ENCODE measurements around the gene ESYT2. TPM values are rescaled to one million over a fixed set of nuclear protein-coding genes. Genes with fewer than 3 reads are reported as not detected.

ESYT2 gene
- polyA plus RNA-seq, 1 donor (not counting 4 experiments of a cell fraction or from before 2014, with no cell fraction given), result 45.9 TPM

DNA sequence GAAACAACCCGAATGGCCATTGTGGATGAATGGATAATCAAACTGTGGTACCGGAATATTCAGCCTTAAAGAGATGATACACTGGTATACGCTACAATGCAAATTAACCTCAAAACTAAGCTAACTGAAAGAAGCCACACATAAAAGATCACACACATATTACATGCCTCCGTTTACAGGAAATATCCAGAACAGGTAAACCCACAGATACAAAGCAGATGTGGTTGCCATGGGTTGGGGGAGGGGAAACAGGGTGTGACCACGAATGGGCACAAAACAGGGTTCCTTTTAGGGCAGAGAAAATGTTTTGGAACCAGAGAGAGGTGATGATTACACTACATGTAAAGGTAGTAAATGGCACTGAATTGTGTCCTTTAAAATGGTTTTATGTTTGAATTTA is 16.6 kb downstream of the ESYT2 start:
- dilution Hi-C loops (cut with MboI; ENCODE audit: extremely low pct_ligation_motif_present, low sequenced_read_pairs), result no loop called here
- no peaks in the 10 kb centered on the region for H3K27me3 ChIP-seq (ENCODE audit: control insufficient read depth, extremely low read depth, insufficient read depth, low read length)
- TF ChIP-seq, protein P1, sequence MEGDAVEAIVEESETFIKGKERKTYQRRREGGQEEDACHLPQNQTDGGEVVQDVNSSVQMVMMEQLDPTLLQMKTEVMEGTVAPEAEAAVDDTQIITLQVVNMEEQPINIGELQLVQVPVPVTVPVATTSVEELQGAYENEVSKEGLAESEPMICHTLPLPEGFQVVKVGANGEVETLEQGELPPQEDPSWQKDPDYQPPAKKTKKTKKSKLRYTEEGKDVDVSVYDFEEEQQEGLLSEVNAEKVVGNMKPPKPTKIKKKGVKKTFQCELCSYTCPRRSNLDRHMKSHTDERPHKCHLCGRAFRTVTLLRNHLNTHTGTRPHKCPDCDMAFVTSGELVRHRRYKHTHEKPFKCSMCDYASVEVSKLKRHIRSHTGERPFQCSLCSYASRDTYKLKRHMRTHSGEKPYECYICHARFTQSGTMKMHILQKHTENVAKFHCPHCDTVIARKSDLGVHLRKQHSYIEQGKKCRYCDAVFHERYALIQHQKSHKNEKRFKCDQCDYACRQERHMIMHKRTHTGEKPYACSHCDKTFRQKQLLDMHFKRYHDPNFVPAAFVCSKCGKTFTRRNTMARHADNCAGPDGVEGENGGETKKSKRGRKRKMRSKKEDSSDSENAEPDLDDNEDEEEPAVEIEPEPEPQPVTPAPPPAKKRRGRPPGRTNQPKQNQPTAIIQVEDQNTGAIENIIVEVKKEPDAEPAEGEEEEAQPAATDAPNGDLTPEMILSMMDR (optimal IDR thresholded peaks at IDR 0.05 in 1 of 3, IDR thresholded peaks at IDR 0.05 in 1 of 3, conservative IDR thresholded peaks at IDR 0.05 in 1 of 3; ENCODE audit: extremely low read depth in 1 of 3, insufficient read depth in 2 of 3, low read length in 3 of 3), result no peak
- TF ChIP-seq EZH2 (IDR thresholded peaks at IDR 0.05; ENCODE audit: low read length), result no peak
- H3K36me3 ChIP-seq (ENCODE audit: control insufficient read depth in 2 of 2, extremely low read depth in 1 of 2, insufficient read depth in 2 of 2, low read length in 2 of 2), result peaks cover 4 to 7% of the 10 kb centered on the region in 2 experiments
- peaks cover 3% of the 10 kb centered on the region for H3K9me1 ChIP-seq (ENCODE audit: control insufficient read depth, extremely low read depth, insufficient read depth, low read length)
- no peak overlapping the region for H3K9ac ChIP-seq (ENCODE audit: control insufficient read depth, extremely low read depth, insufficient read depth, low read length)
- H3K9me3 ChIP-seq (ENCODE audit: control insufficient read depth, low read depth, low read length), result no peaks in the 10 kb centered on the region
- H3K4me1 ChIP-seq (ENCODE audit: control insufficient read depth, extremely low read depth, insufficient read depth, low read length), result peaks cover 51% of the 10 kb centered on the region
- FAIRE-seq, result no peak
- no peak overlapping the region for H3K4me3 ChIP-seq (ENCODE audit: control insufficient read depth in 2 of 3, extremely low read depth in 1 of 3, insufficient read depth in 2 of 3, low read depth in 1 of 3, low read length in 3 of 3)
- H3K27ac ChIP-seq (ENCODE audit: control insufficient read depth, insufficient read depth, low read length), result no peak overlapping the region
- DNase-seq (ENCODE audit: low read depth, low spot score), result no peak
- no peaks in the 10 kb centered on the region for H4K20me1 ChIP-seq (ENCODE audit: control insufficient read depth, extremely low read depth, insufficient read depth, low read length)
- H3K79me2 ChIP-seq (ENCODE audit: control insufficient read depth, insufficient read depth, low read length), result peaks cover 93% of the 10 kb centered on the region
- H2AFZ ChIP-seq (ENCODE audit: control insufficient read depth, low read length), result no peak overlapping the region
- H3K4me2 ChIP-seq (ENCODE audit: control insufficient read depth, extremely low read depth, insufficient read depth, low read depth, low read length), result no peak overlapping the region

DNA sequence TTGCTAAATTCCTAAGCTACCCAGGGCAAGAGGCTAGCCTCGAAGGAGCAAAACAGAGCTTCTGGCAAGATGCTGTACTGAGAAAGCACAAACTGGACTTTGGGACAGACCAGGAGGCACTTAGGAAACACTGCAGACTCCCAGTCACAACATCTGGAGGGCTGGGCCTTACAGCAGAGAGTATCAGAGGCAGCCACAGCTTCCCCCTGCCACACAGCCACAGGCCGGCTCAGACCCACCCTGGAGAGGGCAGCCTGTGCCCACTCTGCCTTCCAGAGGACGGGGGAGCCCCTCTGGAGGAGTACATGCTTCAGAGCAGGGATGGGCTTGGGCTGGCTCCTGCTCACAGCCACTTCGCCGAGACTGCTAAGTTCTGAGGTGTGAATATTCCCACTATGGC is 17.4 kb downstream of the ESYT2 start:
- H3K27ac ChIP-seq (ENCODE audit: control insufficient read depth, insufficient read depth, low read length), result peak overlapping the region; percentile 80
- peaks cover 4 to 7% of the 10 kb centered on the region in 2 experiments for H3K36me3 ChIP-seq (ENCODE audit: control insufficient read depth in 2 of 2, extremely low read depth in 1 of 2, insufficient read depth in 2 of 2, low read length in 2 of 2)
- H2AFZ ChIP-seq (ENCODE audit: control insufficient read depth, low read length), result peak overlapping the region; percentile 27
- H3K27me3 ChIP-seq (ENCODE audit: control insufficient read depth, extremely low read depth, insufficient read depth, low read length), result no peaks in the 10 kb centered on the region
- no peak overlapping the region for H3K4me3 ChIP-seq (ENCODE audit: control insufficient read depth in 2 of 3, extremely low read depth in 1 of 3, insufficient read depth in 2 of 3, low read depth in 1 of 3, low read length in 3 of 3)
- dilution Hi-C loops (cut with MboI; ENCODE audit: extremely low pct_ligation_motif_present, low sequenced_read_pairs), result no loop called here
- peak overlapping the region; percentile 70 for H3K4me2 ChIP-seq (ENCODE audit: control insufficient read depth, extremely low read depth, insufficient read depth, low read depth, low read length)
- H4K20me1 ChIP-seq (ENCODE audit: control insufficient read depth, extremely low read depth, insufficient read depth, low read length), result no peaks in the 10 kb centered on the region
- H3K9me1 ChIP-seq (ENCODE audit: control insufficient read depth, extremely low read depth, insufficient read depth, low read length), result peaks cover 3% of the 10 kb centered on the region
- no peak for DNase-seq (ENCODE audit: low read depth, low spot score)
- H3K9me3 ChIP-seq (ENCODE audit: control insufficient read depth, low read depth, low read length), result no peaks in the 10 kb centered on the region
- H3K79me2 ChIP-seq (ENCODE audit: control insufficient read depth, insufficient read depth, low read length), result peaks cover 94% of the 10 kb centered on the region
- H3K9ac ChIP-seq (ENCODE audit: control insufficient read depth, extremely low read depth, insufficient read depth, low read length), result peak overlapping the region; percentile 70
- TF ChIP-seq, protein P1 (optimal IDR thresholded peaks at IDR 0.05 in 1 of 3, IDR thresholded peaks at IDR 0.05 in 1 of 3, conservative IDR thresholded peaks at IDR 0.05 in 1 of 3; ENCODE audit: extremely low read depth in 1 of 3, insufficient read depth in 2 of 3, low read length in 3 of 3), result no peak
- no peak for TF ChIP-seq EZH2 (IDR thresholded peaks at IDR 0.05; ENCODE audit: low read length)
- FAIRE-seq, result no peak
- H3K4me1 ChIP-seq (ENCODE audit: control insufficient read depth, extremely low read depth, insufficient read depth, low read length), result peaks cover 44% of the 10 kb centered on the region
